ENCODE results near the gene TMEM273. TPM values are rescaled to one million over a fixed set of nuclear protein-coding genes. Genes with fewer than 3 reads are reported as not detected.

The TMEM273 gene
- total RNA-seq, 4 donors from 2014 or later = 1.3 to 10.6 (median 6.8) TPM

GRCh38 chr10:49150426-49150825 lies 37.8 kb downstream of the TMEM273 start:
- Histone ChIP-seq H3K27ac (no peak overlapping the region), H3K27me3 (no peaks in the 10 kb centered on the region), H3K4me3 (no peak overlapping the region), H3K4me1 (no peaks in the 10 kb centered on the region), H3K9me3 (peaks cover 7% of the 10 kb centered on the region), H3K36me3 (no peaks in the 10 kb centered on the region)
- TF ChIP-seq POLR2A (IDR thresholded peaks at IDR 0.05) (no peak), EP300 (IDR thresholded peaks at IDR 0.05) (no peak), POLR2AphosphoS5 (IDR thresholded peaks at IDR 0.05) (no peak), CTCF (IDR thresholded peaks at IDR 0.05) (no peak)
- no peak for DNase-seq (ENCODE audit: low spot score in 2 of 2)
- 59% methylated on average over 5 of the region's 5 CpGs for WGBS

GRCh38 chr10:49149881-49150280 lies 38.3 kb downstream of the TMEM273 start:
- TF ChIP-seq CTCF (IDR thresholded peaks at IDR 0.05) (no peak), POLR2A (IDR thresholded peaks at IDR 0.05) (no peak), POLR2AphosphoS5 (IDR thresholded peaks at IDR 0.05) (no peak), EP300 (IDR thresholded peaks at IDR 0.05) (no peak)
- Histone ChIP-seq H3K27me3 (no peaks in the 10 kb centered on the region), H3K4me3 (no peak overlapping the region), H3K9me3 (peaks cover 7% of the 10 kb centered on the region), H3K4me1 (no peaks in the 10 kb centered on the region), H3K36me3 (no peaks in the 10 kb centered on the region), H3K27ac (no peak overlapping the region)
- WGBS = 89% methylated on average over 3 of the region's 3 CpGs
- no peak for DNase-seq (ENCODE audit: low spot score in 2 of 2)

DNA sequence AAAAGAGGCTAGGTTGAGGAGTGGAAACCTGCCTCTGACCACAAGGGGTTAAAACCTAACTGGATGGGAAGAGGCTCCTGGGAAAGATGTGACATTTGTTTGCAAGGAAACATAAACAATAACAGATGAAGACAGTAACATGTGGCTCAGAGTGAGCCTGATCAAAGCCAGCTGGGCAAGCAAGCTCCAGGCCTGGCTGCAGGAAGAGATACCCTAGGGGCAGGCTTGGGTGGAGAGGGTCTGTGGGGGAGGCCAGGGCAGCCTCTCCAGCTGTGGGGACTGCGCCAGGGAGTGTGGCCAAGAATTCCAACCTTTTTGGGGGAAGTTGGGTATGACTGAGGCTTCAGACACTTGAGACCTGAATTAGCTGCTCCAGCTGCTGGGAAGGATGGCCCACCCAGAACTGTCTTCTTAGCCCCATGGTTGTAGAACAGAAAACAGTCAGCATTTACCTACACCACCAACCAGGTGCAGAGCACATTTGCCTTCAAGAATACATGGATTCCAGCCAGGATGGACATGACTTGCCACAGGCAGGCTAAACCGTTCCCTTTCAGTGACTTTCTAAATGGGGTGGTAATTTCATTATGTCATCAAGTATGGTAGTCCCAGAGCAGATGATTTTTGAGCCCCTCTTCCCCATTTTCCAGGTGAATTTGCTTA lies 44.0 kb downstream of the TMEM273 start:
- Histone ChIP-seq H3K27ac (no peak overlapping the region), H3K4me3 (no peak overlapping the region), H3K9me3 (peaks cover 7% of the 10 kb centered on the region), H3K36me3 (no peaks in the 10 kb centered on the region), H3K4me1 (peaks cover 15% of the 10 kb centered on the region), H3K27me3 (no peaks in the 10 kb centered on the region)
- TF ChIP-seq EP300 (IDR thresholded peaks at IDR 0.05) (no peak), CTCF (IDR thresholded peaks at IDR 0.05) (no peak), POLR2A (IDR thresholded peaks at IDR 0.05) (no peak), POLR2AphosphoS5 (IDR thresholded peaks at IDR 0.05) (no peak)
- no peak for DNase-seq (ENCODE audit: low spot score in 2 of 2)
- whole genome bisulfite sequencing = 53% methylated on average over 2 of the region's 2 CpGs

DNA sequence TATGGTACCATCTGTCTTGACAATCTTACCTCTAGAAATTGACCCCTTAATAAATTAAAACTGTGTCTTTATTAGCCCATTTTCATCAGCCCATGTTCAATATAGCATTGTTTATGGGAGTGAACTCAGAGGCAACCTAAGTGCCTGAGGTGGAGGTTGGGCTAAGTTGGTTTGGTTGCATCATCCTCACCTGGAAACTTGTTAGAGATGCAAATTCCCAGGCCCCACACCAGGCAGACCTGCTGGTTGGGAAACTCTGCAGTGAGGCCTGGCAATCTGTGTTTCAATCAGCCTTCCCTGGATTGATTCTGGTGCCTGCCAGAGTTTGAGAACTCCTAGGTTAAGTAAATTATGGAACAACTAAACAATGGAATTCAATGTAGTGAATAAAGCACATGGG lies 44.9 kb downstream of the TMEM273 start:
- TF ChIP-seq POLR2AphosphoS5 (IDR thresholded peaks at IDR 0.05) (no peak), POLR2A (IDR thresholded peaks at IDR 0.05) (no peak), EP300 (IDR thresholded peaks at IDR 0.05) (no peak), CTCF (IDR thresholded peaks at IDR 0.05) (no peak)
- H3K4me3 ChIP-seq = no peak overlapping the region
- no peak for DNase-seq (ENCODE audit: low spot score in 2 of 2)

GRCh38 chr10:49141541-49142332 lies 46.5 kb downstream of the TMEM273 start:
- TF ChIP-seq POLR2AphosphoS5 (IDR thresholded peaks at IDR 0.05) = no peak
- TF ChIP-seq POLR2A (IDR thresholded peaks at IDR 0.05) = no peak
- no peak for TF ChIP-seq CTCF (IDR thresholded peaks at IDR 0.05)
- no peak for TF ChIP-seq EP300 (IDR thresholded peaks at IDR 0.05)
- DNase-seq (ENCODE audit: low spot score in 2 of 2) = no peak
- no peaks in the 10 kb centered on the region for H3K9me3 ChIP-seq
- no peak overlapping the region for H3K4me3 ChIP-seq
- H3K36me3 ChIP-seq = no peaks in the 10 kb centered on the region
- peaks cover 20% of the 10 kb centered on the region for H3K4me1 ChIP-seq
- H3K27ac ChIP-seq = no peak overlapping the region
- 84% methylated on average over 5 of the region's 5 CpGs for WGBS
- no peaks in the 10 kb centered on the region for H3K27me3 ChIP-seq

More for the DNA sequence above, 44.9 kb downstream of the TMEM273 start:
- peaks cover 7% of the 10 kb centered on the region for H3K9me3 ChIP-seq
- H3K27me3 ChIP-seq = no peaks in the 10 kb centered on the region
- H3K4me1 ChIP-seq = peaks cover 20% of the 10 kb centered on the region
- H3K36me3 ChIP-seq = no peaks in the 10 kb centered on the region
- no peak overlapping the region for H3K27ac ChIP-seq

Data from suprapubic skin (tissue), 4 donors.